Measurements from ENCODE around the gene PAX8. TPM values are rescaled to one million over a fixed set of nuclear protein-coding genes. Genes with fewer than 3 reads are reported as not detected.
"Not testable (repeated sequence)": the region's sequence is repeated elsewhere in the genome, so short reads cannot be mapped to it uniquely, and the experiment has no call there.

Gene PAX8
- total RNA-seq, 2 experiments from 2014 or later: 0.36 to 0.52 TPM

DNA sequence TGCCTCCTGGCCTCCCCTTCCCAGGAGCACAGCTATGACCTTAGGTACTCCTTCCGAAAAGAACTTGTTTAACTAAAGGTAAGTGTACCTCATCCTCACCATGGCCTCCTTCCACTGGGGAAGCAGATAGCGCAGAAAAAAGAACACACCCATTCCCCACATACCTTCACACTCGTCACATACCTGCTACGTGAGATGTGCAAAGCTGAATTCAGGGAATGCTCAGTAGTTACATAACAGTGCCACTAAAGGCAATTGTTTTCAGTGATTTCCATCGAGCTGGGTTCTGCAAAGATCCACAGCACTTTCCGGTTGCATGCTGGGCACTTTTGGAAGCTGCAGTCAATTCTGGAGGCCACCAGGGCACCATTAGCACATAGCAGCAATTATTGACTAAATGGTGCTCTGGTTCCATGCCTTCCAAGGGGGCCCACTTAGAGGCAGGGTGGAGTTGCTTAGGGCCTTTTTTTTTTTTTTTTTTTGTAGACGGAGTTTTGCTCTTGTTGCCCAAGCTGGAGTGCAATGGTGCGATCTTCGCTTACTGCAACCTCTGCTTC lies 41.0 kb downstream of the PAX8 start:
- Histone ChIP-seq H3K9me3 (ENCODE audit: control insufficient read depth in 1 of 2, insufficient read depth in 1 of 2, low read length in 2 of 2) (no peaks in the 10 kb centered on the region), H3K27me3 (ENCODE audit: control insufficient read depth in 1 of 2, insufficient read depth in 2 of 2, low read length in 2 of 2) (no peaks in the 10 kb centered on the region), H3K27ac (ENCODE audit: low read depth in 1 of 2, low read length in 2 of 2) (no peak overlapping the region), H3K36me3 (ENCODE audit: insufficient read depth, low read length) (no peaks in the 10 kb centered on the region), H3K4me1 (ENCODE audit: insufficient read depth, low read length) (peaks cover 17% of the 10 kb centered on the region), H3K4me3 (ENCODE audit: low read length) (no peak overlapping the region)
- intact Hi-C loops (cut with DNase I, micrococcal nuclease): no loop called here
- TF ChIP-seq, protein P1, sequence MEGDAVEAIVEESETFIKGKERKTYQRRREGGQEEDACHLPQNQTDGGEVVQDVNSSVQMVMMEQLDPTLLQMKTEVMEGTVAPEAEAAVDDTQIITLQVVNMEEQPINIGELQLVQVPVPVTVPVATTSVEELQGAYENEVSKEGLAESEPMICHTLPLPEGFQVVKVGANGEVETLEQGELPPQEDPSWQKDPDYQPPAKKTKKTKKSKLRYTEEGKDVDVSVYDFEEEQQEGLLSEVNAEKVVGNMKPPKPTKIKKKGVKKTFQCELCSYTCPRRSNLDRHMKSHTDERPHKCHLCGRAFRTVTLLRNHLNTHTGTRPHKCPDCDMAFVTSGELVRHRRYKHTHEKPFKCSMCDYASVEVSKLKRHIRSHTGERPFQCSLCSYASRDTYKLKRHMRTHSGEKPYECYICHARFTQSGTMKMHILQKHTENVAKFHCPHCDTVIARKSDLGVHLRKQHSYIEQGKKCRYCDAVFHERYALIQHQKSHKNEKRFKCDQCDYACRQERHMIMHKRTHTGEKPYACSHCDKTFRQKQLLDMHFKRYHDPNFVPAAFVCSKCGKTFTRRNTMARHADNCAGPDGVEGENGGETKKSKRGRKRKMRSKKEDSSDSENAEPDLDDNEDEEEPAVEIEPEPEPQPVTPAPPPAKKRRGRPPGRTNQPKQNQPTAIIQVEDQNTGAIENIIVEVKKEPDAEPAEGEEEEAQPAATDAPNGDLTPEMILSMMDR (IDR thresholded peaks at IDR 0.05): no peak
- Mint-ChIP-seq H3K4me1 (ENCODE audit: low read depth) (peaks cover 13% of the 10 kb centered on the region), H3K27ac (peak overlapping the region; percentile 36), H3K36me3 (ENCODE audit: low read depth) (peaks cover 5% of the 10 kb centered on the region), H3K4me3 (no peak overlapping the region), H3K27me3 (no peaks in the 10 kb centered on the region), H3K9me3 (no peaks in the 10 kb centered on the region)
- POLR2A ChIA-PET: no interaction called here
- DNase-seq (no peak), ATAC-seq (ENCODE audit: poor library complexity) (no peak)
- CTCF ChIA-PET: interaction anchor here (0.8 to 2.4 kb wide), 2 partner anchors 12 to 153 kb away, joined by 3 to 8 read pairs; no protein-coding TSS in a partner anchor

DNA sequence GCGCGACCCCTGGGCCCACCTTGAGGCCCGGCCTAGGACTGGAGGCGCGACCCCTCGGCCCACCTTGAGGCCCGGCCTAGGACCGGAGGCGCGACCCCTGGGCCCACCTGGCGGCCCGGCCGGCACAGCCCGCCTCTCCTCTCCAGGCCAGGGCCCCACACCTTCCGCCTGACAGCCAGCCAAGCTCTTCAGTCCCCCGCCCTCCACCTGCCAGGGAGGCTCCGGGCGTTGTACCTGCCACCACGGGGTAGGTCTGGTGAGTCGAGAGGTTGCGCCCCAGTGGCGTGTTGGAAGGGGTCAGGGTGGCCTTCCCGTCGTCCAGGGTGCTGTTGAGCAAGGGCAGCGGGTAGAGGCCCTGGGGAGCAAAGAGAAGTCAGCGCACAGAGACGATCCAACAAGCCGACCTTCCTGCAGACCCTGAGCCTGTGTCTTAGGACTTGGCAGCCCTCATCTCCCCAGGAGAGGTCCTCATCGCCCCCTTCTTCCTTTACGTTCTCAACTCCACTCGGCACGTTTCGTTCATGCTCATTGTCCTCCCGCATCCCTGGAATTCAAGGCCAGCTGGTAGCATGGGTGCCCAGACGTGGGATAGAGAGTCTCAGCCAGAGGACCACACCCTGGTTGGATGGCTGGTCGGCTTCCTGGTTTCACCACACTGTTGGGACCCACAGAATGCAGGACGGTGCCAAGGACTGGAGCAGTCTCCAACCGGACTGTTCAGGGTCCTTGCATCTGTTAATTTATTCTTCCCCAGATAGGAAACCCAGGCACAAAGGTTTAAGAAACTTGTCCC lies 42.2 kb downstream of the PAX8 start:
- H3K27me3 Mint-ChIP-seq: no peaks in the 10 kb centered on the region
- H3K4me1 Mint-ChIP-seq (ENCODE audit: low read depth): peaks cover 13% of the 10 kb centered on the region
- no peaks in the 10 kb centered on the region for H3K9me3 ChIP-seq (ENCODE audit: control insufficient read depth in 1 of 2, insufficient read depth in 1 of 2, low read length in 2 of 2)
- no peaks in the 10 kb centered on the region for H3K27me3 ChIP-seq (ENCODE audit: control insufficient read depth in 1 of 2, insufficient read depth in 2 of 2, low read length in 2 of 2)
- ATAC-seq (ENCODE audit: poor library complexity) (no peak), DNase-seq (no peak)
- POLR2A ChIA-PET: no interaction called here
- TF ChIP-seq, protein P1 (IDR thresholded peaks at IDR 0.05): no peak
- intact Hi-C loops (cut with DNase I, micrococcal nuclease): no loop called here
- H3K4me3 Mint-ChIP-seq: peak overlapping the region; percentile 74
- CTCF ChIA-PET: interaction anchor here (2.4 kb wide), 1 partner anchor 13 kb away, joined by 8 read pairs; no protein-coding TSS in a partner anchor
- peaks cover 17% of the 10 kb centered on the region for H3K4me1 ChIP-seq (ENCODE audit: insufficient read depth, low read length)
- H3K27ac ChIP-seq (ENCODE audit: low read depth in 1 of 2, low read length in 2 of 2): no peak overlapping the region
- no peak overlapping the region for H3K4me3 ChIP-seq (ENCODE audit: low read length)
- H3K36me3 Mint-ChIP-seq (ENCODE audit: low read depth): peaks cover 5% of the 10 kb centered on the region
- H3K36me3 ChIP-seq (ENCODE audit: insufficient read depth, low read length): no peaks in the 10 kb centered on the region
- peak overlapping the region; percentile 36 for H3K27ac Mint-ChIP-seq
- H3K9me3 Mint-ChIP-seq: no peaks in the 10 kb centered on the region

DNA sequence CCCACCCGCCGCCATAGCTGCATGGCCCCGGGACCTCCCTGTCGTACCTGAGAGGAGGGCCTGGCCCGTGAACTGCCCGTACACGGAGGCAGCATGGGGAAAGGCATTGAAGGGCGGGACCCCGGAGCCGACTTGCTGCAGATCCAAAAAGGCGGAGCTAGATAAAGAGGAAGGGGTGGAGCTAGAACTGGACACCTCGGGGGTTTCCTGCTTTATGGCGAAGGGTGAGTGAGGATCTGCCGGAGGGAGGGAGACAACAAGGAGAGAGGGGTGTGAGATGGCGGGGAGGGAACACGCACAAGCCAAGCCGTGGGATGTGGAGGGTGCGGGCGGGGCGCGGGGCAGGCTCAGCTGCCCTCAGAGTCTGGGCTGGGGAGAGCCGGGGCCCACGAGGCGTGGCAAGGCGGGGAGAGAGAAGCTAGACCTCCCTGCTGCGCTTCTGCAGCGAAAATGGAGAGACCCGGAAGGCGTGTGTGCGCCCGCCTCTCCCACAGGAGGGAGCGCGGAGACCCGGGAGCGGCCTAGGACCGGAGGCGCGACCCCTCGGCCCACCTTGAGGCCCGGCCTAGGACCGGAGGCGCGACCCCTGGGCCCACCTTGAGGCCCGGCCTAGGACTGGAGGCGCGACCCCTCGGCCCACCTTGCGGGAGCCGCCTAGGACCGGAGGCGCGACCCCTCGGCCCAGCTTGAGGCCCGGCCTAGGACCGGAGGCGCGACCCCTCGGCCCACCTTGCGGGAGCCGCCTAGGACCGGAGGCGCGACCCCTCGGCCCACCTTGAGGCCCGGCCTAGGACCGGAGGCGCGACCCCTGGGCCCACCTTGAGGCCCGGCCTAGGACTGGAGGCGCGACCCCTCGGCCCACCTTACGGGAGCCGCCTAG lies 43.1 kb downstream of the PAX8 start:
- peak in 12 of 14 experiments; percentile 10 to 85 (median 40) for DNase-seq

More for the DNA sequence above, 43.1 kb downstream of the PAX8 start:
- CTCF ChIA-PET; H3K36me3 ChIP-seq (ENCODE audit: insufficient read depth, low read length); H3K27me3 ChIP-seq (ENCODE audit: control insufficient read depth in 1 of 2, insufficient read depth in 2 of 2, low read length in 2 of 2); H3K9me3 Mint-ChIP-seq; intact Hi-C loops (cut with DNase I, micrococcal nuclease); H3K36me3 Mint-ChIP-seq (ENCODE audit: low read depth); H3K27me3 Mint-ChIP-seq; H3K9me3 ChIP-seq (ENCODE audit: control insufficient read depth in 1 of 2, insufficient read depth in 1 of 2, low read length in 2 of 2): not testable (repeated sequence)
- peak overlapping the region; percentile 96 for H3K4me3 Mint-ChIP-seq
- Histone ChIP-seq H3K27ac (ENCODE audit: low read depth in 1 of 2, low read length in 2 of 2) (peak overlapping the region in 1 of 2 donors; percentile 50), H3K4me1 (ENCODE audit: insufficient read depth, low read length) (peaks cover 17% of the 10 kb centered on the region), H3K4me3 (ENCODE audit: low read length) (peak overlapping the region; percentile 58)
- H3K4me1 Mint-ChIP-seq (ENCODE audit: low read depth): peaks cover 13% of the 10 kb centered on the region
- POLR2A ChIA-PET: interaction anchor here (0.7 to 1.6 kb wide), 3 partner anchors 11 to 62 kb away, joined by 3 to 6 read pairs (median 3); partner anchors contain the start of gene PSD4
- ATAC-seq (ENCODE audit: poor library complexity): peak; percentile 84
- H3K27ac Mint-ChIP-seq: peak overlapping the region; percentile 88
